A673 (cell line): ENCODE results near the gene TET3. TPM values are rescaled to one million over a fixed set of nuclear protein-coding genes. Genes with fewer than 3 reads are reported as not detected.

Experiments
- BruUV-seq: library from RNA; stranded (reverse); fragments of 400-500 nt; replicated peaks from 2 replicates; lab custom pipeline; 2021; lab: Mats Ljungman, UMichigan
- CTCF ChIA-PET: fragments of 300-600 bp; sonication (Branson Sonifier 250); formaldehyde crosslinking; loops from one replicate; lab custom pipeline; 2022; ENCODE audit warnings: antibody characterized with exemption; lab: Charles Lee
- POLR2A ChIA-PET: fragments of 300-600 bp; sonication (Branson Sonifier 250); formaldehyde crosslinking; loops from one replicate; lab custom pipeline; 2022; ENCODE audit warnings: antibody characterized with exemption; ENCODE audit not compliant: low non-redundant PET; lab: Charles Lee
- DNase-seq: peaks from one replicate; pipeline ENCODE4 v3.0.0-alpha.2; 2015; ENCODE audit warnings: low spot score
- H3K27ac ChIP-seq: fragments of 200-600 bp; sonication (generic); 2 replicates; pipeline ENCODE4 v1.5.1; 2016; ENCODE audit warnings: mixed run types, low read depth, mild to moderate bottlenecking, mixed read lengths, antibody characterized with exemption, low read length; ENCODE audit not compliant: poor library complexity, severe bottlenecking
- H3K27me3 ChIP-seq: fragments of 200-600 bp; sonication (generic); replicated peaks from 2 replicates; pipeline ENCODE4 v1.6.1; 2017; ENCODE audit warnings: mixed run types, low read depth, mild to moderate bottlenecking, mixed read lengths, antibody characterized with exemption, low read length; ENCODE audit not compliant: insufficient read depth, poor library complexity
- H3K36me3 ChIP-seq: fragments of 200-600 bp; sonication (generic); 2 replicates; pipeline ENCODE4 v1.6.1; 2016; ENCODE audit warnings: mixed run types, mild to moderate bottlenecking, mixed read lengths, antibody characterized with exemption, low read length; ENCODE audit not compliant: insufficient read depth, poor library complexity, severe bottlenecking
- H3K4me1 ChIP-seq: fragments of 200-600 bp; sonication (generic); 2 replicates; pipeline ENCODE4 v1.6.1; 2017; ENCODE audit warnings: mixed run types, mild to moderate bottlenecking, mixed read lengths, antibody characterized with exemption, low read length; ENCODE audit not compliant: insufficient read depth, poor library complexity, severe bottlenecking
- H3K4me3 ChIP-seq: fragments of 200-600 bp; sonication (generic); 2 replicates; pipeline ENCODE4 v1.5.1; 2016; ENCODE audit warnings: low read depth, mixed run types, mild to moderate bottlenecking, mixed read lengths, low read length; ENCODE audit not compliant: poor library complexity, severe bottlenecking
- H3K9me3 ChIP-seq: fragments of 200-600 bp; sonication (generic); 2 replicates; pipeline ENCODE4 v1.6.1; 2016; ENCODE audit warnings: mixed run types, low read depth, mild to moderate bottlenecking, mixed read lengths, antibody characterized with exemption, low read length; ENCODE audit not compliant: poor library complexity, severe bottlenecking
- CTCF ChIP-seq: fragments of 300-800, 200-600 bp; sonication (generic); conservative IDR thresholded peaks from 2 replicates; pipeline ENCODE4 v1.5.1; 2017; ENCODE audit warnings: low read depth, mild to moderate bottlenecking, antibody characterized with exemption, low read length, moderate library complexity, mixed read lengths
- EZH2 ChIP-seq: fragments of 200-600 bp; sonication (generic); IDR thresholded peaks from 2 replicates; pipeline ENCODE4 v1.6.1; 2017; ENCODE audit warnings: borderline replicate concordance, low read depth, mild to moderate bottlenecking, mixed read lengths, antibody characterized with exemption, low read length; ENCODE audit not compliant: poor library complexity, severe bottlenecking
- intact Hi-C: fragments of 100-400 bp; cut with micrococcal nuclease; formaldehyde crosslinking; loops from one replicate; pipeline ENCODE4 v1.10.0; 2022; ENCODE audit not compliant: unreplicated experiment
- total RNA-seq: library from RNA; stranded (reverse); gene quantifications from 2 replicates; pipeline ENCODE4 v1.2.3, GENCODE V29; 2021

Gene TET3
- total RNA-seq, 1 experiment from 2014 or later: 26.3 TPM

DNA sequence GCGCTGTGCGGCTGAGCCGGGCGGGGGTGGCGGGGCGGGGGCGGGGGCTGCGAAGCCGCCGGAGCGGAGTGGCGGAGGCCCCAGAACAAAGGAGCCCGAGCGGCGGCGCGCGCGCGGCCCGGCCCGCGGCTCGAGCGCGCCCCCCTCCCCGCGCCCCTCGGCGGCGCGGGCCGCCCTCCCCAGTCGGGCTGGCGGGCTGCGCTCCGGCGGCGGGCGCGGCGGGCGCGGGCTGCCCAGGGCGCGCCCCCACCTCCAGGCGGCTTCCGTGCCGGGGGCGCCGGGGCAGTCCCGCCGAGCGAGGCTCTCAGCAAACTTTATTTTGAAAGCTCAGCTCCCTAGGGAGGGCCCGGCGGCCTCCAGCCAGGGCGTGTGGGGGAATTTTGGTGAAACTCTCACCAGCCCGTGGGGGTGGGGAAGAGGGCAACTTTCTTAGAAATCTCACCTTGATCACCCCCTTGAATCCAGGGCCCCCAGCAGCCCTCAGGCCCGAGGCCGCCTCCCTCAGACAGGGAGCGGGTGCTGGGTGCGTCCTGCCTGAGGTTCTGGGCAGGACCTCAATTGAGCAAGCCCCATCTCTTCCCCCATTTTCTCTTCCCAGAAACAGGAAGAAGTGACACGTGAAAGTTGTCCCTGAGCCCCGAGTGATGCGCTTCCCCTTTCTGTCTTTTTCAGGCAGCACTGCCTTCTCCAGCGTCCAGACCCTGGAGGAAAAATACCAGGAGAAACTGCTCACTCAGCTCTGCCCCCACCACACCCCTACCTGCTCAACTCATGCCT lies 786 bp downstream of the TET3 start:
- Histone ChIP-seq H3K4me3 (peak overlapping the region; percentile 56), H3K36me3 (peaks cover 12% of the 10 kb centered on the region), H3K27ac (peak overlapping the region; percentile 71), H3K4me1 (peaks cover 53% of the 10 kb centered on the region), H3K9me3 (no peaks in the 10 kb centered on the region), H3K27me3 (no peaks in the 10 kb centered on the region)
- ChIA-PET POLR2A (no interaction called here), CTCF (no interaction called here)
- BruUV-seq: no TSS peak
- intact Hi-C loops: loop anchor here (10.0 kb wide), 1 partner anchor 119 kb away; no protein-coding TSS in a partner anchor
- no peak for TF ChIP-seq EZH2
- no peak for TF ChIP-seq CTCF
- peak; percentile 57 for DNase-seq

- Histone ChIP-seq H3K27ac (peak overlapping the region; percentile 71), H3K27me3 (no peaks in the 10 kb centered on the region), H3K36me3 (peaks cover 14% of the 10 kb centered on the region), H3K4me1 (peaks cover 52% of the 10 kb centered on the region), H3K4me3 (peak overlapping the region; percentile 56), H3K9me3 (no peaks in the 10 kb centered on the region)
- ChIA-PET CTCF (no interaction called here), POLR2A (no interaction called here)
- BruUV-seq: no TSS peak
- no peak for DNase-seq
- intact Hi-C loops: loop anchor here (10.0 kb wide), 1 partner anchor 119 kb away; no protein-coding TSS in a partner anchor
- TF ChIP-seq EZH2: no peak
- TF ChIP-seq CTCF: no peak
Measured at GRCh38 chr2:73986085-73986681, 1.5 kb downstream of the TET3 start.

GRCh38 chr2:73987109-73987947 lies 2.6 kb downstream of the TET3 start:
- Histone ChIP-seq H3K4me1 (peaks cover 41% of the 10 kb centered on the region), H3K36me3 (peaks cover 14% of the 10 kb centered on the region), H3K27ac (no peak overlapping the region), H3K4me3 (peak overlapping the region; percentile 56), H3K9me3 (no peaks in the 10 kb centered on the region), H3K27me3 (no peaks in the 10 kb centered on the region)
- TF ChIP-seq EZH2 (no peak), CTCF (no peak)
- ChIA-PET CTCF (no interaction called here), POLR2A (no interaction called here)
- no TSS peak for BruUV-seq
- intact Hi-C loops: loop anchor here (10.0 kb wide), 1 partner anchor 117 kb away; no protein-coding TSS in a partner anchor
- DNase-seq: no peak
